Fibroblast of villous mesenchyme (primary cell): ENCODE results near the gene EXOC4. TPM values are rescaled to one million over a fixed set of nuclear protein-coding genes. Genes with fewer than 3 reads are reported as not detected.

Experiments
- DNase-seq: peaks from one replicate; pipeline ENCODE4 v3.0.0-alpha.2; 2010; ENCODE audit warnings: low read depth
- H3K4me3 ChIP-seq: 2 replicates; pipeline ENCODE4 v1.5.1; 2011; ENCODE audit warnings: low read depth, mild to moderate bottlenecking, low read length
- CTCF ChIP-seq: IDR thresholded peaks from 2 replicates; pipeline ENCODE4 v1.5.1; 2012; ENCODE audit warnings: low read depth, mild to moderate bottlenecking, low read length; ENCODE audit not compliant: insufficient read depth
- total RNA-seq: library from RNA; depleted of rRNA; stranded (reverse); fragments of >200 nt; gene quantifications from 2 replicates; pipeline ENCODE4 v1.2.3, GENCODE V29; 2012

Gene EXOC4
- total RNA-seq, 1 donor: 106 TPM

- DNase-seq: no peak
- no peak for TF ChIP-seq CTCF
- H3K4me3 ChIP-seq: no peak overlapping the region
Measured at GRCh38 chr7:133298080-133298479, 45.2 kb downstream of the EXOC4 start.

GRCh38 chr7:133299676-133300075 lies 46.8 kb downstream of the EXOC4 start:
- H3K4me3 ChIP-seq: no peak overlapping the region
- no peak for TF ChIP-seq CTCF
- no peak for DNase-seq

- no peak for TF ChIP-seq CTCF
- no peak for DNase-seq
- no peak overlapping the region for H3K4me3 ChIP-seq
Measured at GRCh38 chr7:133300088-133300487, 47.2 kb downstream of the EXOC4 start.

- no peak for TF ChIP-seq CTCF
- no peak overlapping the region for H3K4me3 ChIP-seq
- peak; percentile 4 for DNase-seq
Measured at GRCh38 chr7:133300811-133301210, 47.9 kb downstream of the EXOC4 start.

GRCh38 chr7:133301444-133301843 lies 48.6 kb downstream of the EXOC4 start:
- no peak for TF ChIP-seq CTCF
- peak; percentile 22 for DNase-seq
- no peak overlapping the region for H3K4me3 ChIP-seq

GRCh38 chr7:133303372-133303771 lies 50.5 kb downstream of the EXOC4 start:
- no peak overlapping the region for H3K4me3 ChIP-seq
- no peak for DNase-seq
- no peak for TF ChIP-seq CTCF

- no peak for DNase-seq
- no peak for TF ChIP-seq CTCF
- no peak overlapping the region for H3K4me3 ChIP-seq
Measured at GRCh38 chr7:133303931-133304330, 51.1 kb downstream of the EXOC4 start.
